Effector memory CD4-positive, alpha-beta T cell (primary cell): ENCODE results near the gene WT1.

Experiments used
- DNase-seq, 3 donors: peaks; one replicate each; pipeline ENCODE4 v3.0.0-alpha.2; 2020
- H3K27ac ChIP-seq: 2 replicates; pipeline ENCODE4 v1.7.0; 2013; ENCODE audit warnings: mild to moderate bottlenecking, low read length, moderate library complexity; ENCODE audit not compliant: insufficient read depth, poor library complexity, severe bottlenecking
- H3K27me3 ChIP-seq: replicated peaks from 2 replicates; pipeline ENCODE4 v1.7.0; 2013; ENCODE audit warnings: mild to moderate bottlenecking, low read length; ENCODE audit not compliant: insufficient read depth, control insufficient read depth, poor library complexity, severe bottlenecking
- H3K36me3 ChIP-seq: 2 replicates; pipeline ENCODE4 v1.7.0; 2013; ENCODE audit warnings: mild to moderate bottlenecking, low read length, moderate library complexity; ENCODE audit not compliant: control insufficient read depth, insufficient read depth
- H3K4me1 ChIP-seq: 2 replicates; pipeline ENCODE4 v1.7.0; 2013; ENCODE audit warnings: low read length, mild to moderate bottlenecking; ENCODE audit not compliant: control insufficient read depth, insufficient read depth, poor library complexity, severe bottlenecking
- H3K4me3 ChIP-seq: 2 replicates; pipeline ENCODE4 v1.7.0; 2013; ENCODE audit warnings: low read length, low read depth, mild to moderate bottlenecking; ENCODE audit not compliant: insufficient read depth, poor library complexity, severe bottlenecking
- H3K9me3 ChIP-seq: 2 replicates; pipeline ENCODE4 v1.7.0; 2013; ENCODE audit warnings: mild to moderate bottlenecking, low read length, moderate library complexity; ENCODE audit not compliant: control insufficient read depth

Gene WT1

DNA sequence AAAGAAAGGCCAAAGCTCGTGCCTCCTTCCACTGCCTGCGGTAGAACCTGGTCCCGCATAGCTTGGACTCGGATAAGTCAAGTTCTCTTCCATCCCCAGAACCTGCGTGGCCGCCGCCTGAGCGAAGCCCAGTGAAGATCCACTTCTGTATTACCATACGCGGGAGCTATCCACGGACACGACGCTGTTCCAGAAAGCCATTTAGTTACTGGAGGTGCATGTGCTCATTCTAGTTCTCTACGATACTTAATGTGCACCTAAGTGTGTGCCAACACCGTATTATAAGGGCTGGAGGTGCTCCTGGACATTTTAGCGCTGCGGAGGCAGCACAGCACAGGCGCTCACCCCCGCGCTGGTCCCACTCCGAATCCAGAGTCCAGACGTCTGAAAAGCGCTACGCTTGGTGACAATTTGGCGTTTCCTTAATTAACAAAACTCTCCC is 1.4 kb downstream of the WT1 start:
- H3K27me3 ChIP-seq, result peaks cover 56% of the 10 kb centered on the region
- peaks cover 44% of the 10 kb centered on the region for H3K4me1 ChIP-seq
- no peak overlapping the region for H3K4me3 ChIP-seq
- no peak for DNase-seq
- H3K27ac ChIP-seq, result no peak overlapping the region
- H3K9me3 ChIP-seq, result no peaks in the 10 kb centered on the region
- H3K36me3 ChIP-seq, result no peaks in the 10 kb centered on the region

DNA sequence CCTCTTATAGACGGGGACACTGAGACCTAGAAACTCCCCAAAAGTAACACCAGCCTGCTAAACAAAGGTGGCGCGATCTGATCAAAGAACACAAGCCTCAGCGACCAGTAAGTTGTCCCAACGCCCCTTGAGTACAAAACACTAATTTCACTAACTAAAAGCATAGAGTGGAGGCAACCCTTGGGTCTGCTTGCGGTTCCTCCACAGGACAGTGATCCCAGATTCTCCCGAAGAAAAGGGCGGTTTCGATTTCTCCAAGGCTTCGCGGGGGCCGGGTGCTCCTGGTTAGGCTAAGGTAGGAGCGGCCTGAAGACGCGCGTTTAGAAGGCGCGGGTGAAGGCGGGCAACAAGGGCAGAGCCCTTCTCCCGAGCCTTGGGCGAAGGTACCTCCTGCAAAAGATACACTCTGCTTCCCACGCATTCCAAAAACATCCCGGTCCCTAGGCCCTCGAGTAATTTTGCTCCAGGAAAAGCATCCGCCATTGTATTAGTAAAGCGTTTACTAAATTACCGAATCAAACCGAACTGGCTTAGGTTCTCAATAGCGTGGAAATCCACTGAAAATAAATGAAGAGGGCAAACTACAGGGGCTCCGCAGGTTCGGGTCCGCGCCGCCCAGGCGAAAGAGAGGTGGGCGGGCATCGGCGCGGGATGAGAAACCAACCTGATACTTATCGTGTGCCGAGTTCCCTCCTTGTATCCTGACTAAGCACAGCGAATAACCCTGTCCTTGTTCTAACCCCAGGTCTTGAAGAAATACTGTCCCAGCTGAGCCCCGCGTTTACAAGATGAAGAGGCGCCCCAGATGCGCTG is 2.0 kb downstream of the WT1 start:
- H3K9me3 ChIP-seq, result no peaks in the 10 kb centered on the region
- no peak for DNase-seq
- peaks cover 38% of the 10 kb centered on the region for H3K4me1 ChIP-seq
- H3K4me3 ChIP-seq, result no peak overlapping the region
- no peaks in the 10 kb centered on the region for H3K36me3 ChIP-seq
- H3K27ac ChIP-seq, result no peak overlapping the region
- H3K27me3 ChIP-seq, result peaks cover 57% of the 10 kb centered on the region

DNA sequence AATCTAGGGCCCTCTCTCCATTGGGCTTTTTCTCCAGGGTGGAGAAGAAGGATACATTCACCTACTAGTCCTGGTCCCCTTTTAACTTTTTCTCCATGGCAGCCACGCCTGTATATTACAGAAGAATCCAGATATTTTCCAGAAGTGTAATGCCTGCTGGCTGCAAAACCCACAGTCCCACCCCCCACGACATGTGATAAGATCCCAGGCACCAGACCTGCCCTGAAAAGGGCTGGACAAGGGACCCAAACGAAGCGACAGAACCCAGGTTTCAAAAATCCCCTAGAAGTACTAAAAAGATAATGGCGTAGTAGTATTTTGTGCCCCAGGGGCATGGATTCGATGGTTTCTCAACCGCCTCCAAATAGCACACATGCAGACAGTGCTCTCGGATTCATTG is 2.8 kb downstream of the WT1 start:
- Histone ChIP-seq H3K27me3 (peaks cover 58% of the 10 kb centered on the region), H3K36me3 (no peaks in the 10 kb centered on the region), H3K4me3 (no peak overlapping the region), H3K27ac (no peak overlapping the region), H3K4me1 (peaks cover 36% of the 10 kb centered on the region), H3K9me3 (no peaks in the 10 kb centered on the region)
- no peak for DNase-seq

DNA sequence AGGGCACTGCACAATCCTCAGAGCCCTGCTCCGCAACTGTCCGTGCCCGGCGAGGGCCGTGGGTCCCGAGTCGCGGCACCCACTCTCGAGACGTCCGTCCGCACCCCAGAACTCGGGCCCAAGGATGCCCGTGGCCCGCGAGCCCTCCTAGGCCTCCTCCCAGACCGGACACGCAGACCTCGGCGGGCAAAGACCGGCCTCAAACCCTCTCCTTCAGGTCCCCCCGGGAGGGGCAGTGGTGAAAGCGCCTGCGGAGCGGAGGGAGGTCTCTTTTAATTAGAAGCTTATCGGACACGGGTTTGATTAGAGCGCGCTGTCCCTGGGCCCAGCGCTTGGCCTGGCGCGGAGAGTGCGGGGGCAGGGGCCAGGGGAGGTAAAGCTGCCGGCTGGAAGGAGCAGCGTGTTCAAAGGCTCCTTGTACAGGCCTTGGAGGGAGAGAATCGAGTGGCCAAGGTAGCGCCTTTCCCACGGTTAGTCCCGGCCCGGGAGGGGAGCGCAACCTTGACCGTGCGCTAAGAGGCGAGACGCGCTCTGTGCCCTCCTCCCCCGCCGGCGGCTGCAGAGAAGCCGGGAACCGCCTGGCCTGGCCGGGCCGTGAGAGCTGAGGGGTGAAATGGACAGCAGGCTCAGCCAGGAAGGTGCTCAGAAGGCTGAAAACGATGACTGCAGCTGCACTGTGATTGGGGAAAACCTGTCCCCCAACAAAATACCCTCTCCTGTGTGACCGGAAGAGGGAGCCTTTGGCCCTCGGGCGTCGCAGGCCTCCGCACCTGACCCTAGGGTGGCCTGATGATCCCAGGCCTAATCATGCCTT is 4.6 kb downstream of the WT1 start:
- H3K36me3 ChIP-seq, result no peaks in the 10 kb centered on the region
- no peak overlapping the region for H3K27ac ChIP-seq
- peaks cover 62% of the 10 kb centered on the region for H3K27me3 ChIP-seq
- H3K9me3 ChIP-seq, result no peaks in the 10 kb centered on the region
- no peak overlapping the region for H3K4me3 ChIP-seq
- H3K4me1 ChIP-seq, result peaks cover 37% of the 10 kb centered on the region
- no peak for DNase-seq

DNA sequence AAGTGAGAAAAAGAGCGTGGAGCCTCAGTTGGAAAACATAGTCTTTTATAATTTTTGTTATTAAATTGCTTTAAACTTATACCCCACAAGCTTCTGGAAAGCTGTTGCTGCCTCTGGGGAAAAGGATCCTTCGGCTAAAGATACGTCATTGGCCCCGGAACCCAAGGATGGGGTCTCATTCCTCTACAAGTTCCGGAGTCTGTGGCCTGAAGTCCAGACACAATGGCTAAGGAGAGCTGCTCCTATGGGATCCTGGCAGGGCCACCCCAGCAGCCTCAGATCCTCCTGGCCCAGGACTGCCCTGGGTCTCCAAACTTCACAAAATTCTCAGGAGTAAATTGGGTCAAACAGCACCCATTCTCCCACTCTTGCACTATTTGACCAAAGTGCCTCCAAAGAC is 5.9 kb downstream of the WT1 start:
- Histone ChIP-seq H3K4me3 (no peak overlapping the region), H3K4me1 (peaks cover 26% of the 10 kb centered on the region), H3K27me3 (peaks cover 57% of the 10 kb centered on the region), H3K27ac (no peak overlapping the region), H3K36me3 (no peaks in the 10 kb centered on the region), H3K9me3 (no peaks in the 10 kb centered on the region)
- DNase-seq, result no peak

DNA sequence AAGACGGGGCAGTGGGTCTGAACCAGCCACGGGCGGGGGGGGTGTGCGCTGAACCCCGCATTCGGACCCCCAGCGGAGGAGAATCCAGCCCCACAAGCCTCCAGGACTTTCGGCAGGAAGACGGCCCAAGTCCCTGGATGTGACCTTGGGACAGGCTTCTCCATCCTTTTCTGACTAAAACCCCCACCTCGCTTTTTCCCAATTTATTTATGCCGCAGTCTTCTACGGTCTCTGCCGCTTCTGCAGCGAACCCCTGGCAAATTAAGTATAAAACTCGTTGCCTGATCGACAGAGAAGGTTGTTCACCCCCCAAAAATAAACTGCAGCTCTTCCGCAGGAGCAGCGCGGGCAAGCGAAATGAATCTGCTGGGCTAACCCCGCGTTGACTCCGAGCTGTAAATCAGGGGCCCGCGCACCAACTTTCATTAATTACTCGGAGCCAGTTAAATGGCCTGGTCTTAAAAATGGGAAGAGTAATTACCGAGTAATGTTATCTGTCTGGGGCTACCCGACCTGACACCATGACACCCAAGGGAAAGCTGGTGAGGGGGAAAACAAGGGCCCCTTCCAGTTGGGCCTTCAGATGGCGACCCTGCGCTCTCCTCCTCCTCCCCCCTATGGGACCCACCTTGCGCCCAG is 6.6 kb downstream of the WT1 start:
- peaks cover 50% of the 10 kb centered on the region for H3K27me3 ChIP-seq
- H3K27ac ChIP-seq, result no peak overlapping the region
- no peak for DNase-seq
- no peak overlapping the region for H3K4me3 ChIP-seq
- peaks cover 22% of the 10 kb centered on the region for H3K4me1 ChIP-seq
- H3K9me3 ChIP-seq, result no peaks in the 10 kb centered on the region
- no peaks in the 10 kb centered on the region for H3K36me3 ChIP-seq

DNA sequence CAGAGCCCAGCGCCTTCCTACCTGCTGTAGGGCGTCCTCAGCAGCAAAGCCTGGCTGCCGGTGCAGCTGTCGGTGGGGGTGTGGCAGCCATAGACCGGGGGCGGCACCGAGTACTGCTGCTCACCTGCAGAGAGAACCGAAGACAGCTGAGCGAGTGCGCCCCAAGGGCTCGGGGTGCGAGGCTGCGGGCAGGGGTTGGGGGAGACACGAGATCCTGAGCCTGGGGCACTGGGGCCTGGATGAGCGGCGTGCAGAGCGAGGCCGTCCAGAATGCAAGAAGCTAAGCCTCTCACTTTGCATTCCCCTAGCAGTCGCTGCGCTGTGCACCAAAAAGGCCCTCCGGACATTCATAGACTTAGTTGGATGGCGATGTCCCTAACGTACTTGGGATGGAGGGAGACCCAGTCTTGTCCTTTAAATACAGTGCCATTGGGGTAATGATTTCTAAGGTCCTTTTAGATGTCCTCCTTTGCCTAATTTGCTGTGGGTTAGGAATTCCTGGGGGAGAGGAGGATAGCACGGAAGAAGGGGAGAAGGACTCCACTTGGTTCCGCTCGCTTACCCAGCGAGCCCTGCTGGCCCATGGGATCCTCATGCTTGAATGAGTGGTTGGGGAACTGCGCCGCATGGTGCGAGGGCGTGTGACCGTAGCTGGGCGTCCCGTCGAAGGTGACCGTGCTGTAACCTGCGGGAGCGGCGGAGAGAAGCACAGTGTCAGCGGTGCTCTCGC is 7.2 kb downstream of the WT1 start:
- Histone ChIP-seq H3K4me1 (peaks cover 16% of the 10 kb centered on the region), H3K27me3 (peaks cover 46% of the 10 kb centered on the region), H3K27ac (no peak overlapping the region), H3K4me3 (no peak overlapping the region), H3K9me3 (no peaks in the 10 kb centered on the region), H3K36me3 (no peaks in the 10 kb centered on the region)
- DNase-seq, result no peak

DNA sequence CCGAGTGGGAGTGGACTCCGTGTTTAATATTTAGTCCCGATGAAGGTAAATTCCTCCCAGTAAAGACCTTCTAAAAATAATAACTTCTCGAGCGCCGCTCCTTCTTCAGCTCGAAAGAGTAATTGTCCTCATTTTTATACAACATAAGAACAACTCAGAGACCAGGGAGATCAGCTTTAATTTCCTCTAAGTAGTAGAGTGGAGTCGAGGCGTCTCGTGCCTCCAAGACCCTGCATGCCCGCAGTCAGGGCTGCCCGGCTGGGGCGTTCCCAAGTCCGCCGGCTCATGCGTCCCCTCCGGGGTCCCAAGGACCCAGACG is 7.8 kb downstream of the WT1 start:
- no peaks in the 10 kb centered on the region for H3K36me3 ChIP-seq
- H3K27me3 ChIP-seq, result peaks cover 40% of the 10 kb centered on the region
- H3K4me1 ChIP-seq, result peaks cover 16% of the 10 kb centered on the region
- H3K27ac ChIP-seq, result no peak overlapping the region
- no peaks in the 10 kb centered on the region for H3K9me3 ChIP-seq
- DNase-seq, result no peak
- peak overlapping the region; percentile 11 for H3K4me3 ChIP-seq

DNA sequence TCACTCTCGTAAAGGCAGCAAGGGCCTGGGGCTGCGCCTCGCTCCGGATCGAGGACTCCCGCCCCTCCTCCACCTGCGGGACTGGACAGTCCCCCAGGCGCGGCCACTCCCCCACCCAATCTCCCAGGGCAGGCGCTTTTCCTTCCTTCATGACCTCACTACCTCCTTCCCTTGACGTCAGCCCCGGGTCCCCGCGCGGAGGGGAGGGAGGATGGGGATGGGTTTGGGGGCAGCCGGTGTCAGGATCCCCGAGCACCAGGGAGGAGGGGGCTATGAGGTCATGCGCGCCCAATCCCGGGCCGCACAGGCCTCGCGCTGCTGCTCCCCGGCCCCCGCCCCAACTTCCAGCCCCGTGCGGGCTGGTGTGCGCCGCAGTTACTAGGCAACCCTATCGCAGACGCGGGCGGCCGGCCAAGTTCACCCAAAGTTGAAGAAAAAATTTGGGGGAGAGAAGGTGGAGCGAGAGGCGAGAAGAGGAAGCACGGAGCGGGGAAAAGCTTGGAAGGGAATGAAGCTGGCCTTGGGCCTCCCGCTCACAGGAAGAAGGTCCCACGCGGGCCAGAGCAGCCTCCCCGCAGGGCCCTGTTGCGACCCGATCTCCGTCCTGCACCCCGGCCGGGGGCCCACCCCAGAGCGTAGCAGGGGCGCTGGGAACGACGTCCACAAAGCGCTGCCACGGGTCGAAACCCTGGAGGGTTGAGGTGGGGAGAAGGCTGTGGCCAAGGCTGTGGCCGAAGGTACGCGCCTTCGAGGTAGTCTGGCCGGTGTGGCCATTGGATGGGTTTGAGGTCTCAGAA is 8.3 kb downstream of the WT1 start:
- Histone ChIP-seq H3K27ac (no peak overlapping the region), H3K4me1 (peaks cover 16% of the 10 kb centered on the region), H3K9me3 (no peaks in the 10 kb centered on the region), H3K27me3 (peaks cover 35% of the 10 kb centered on the region), H3K36me3 (no peaks in the 10 kb centered on the region), H3K4me3 (peak overlapping the region; percentile 11)
- peak in 2 of 3 donors; percentile 5 to 23 for DNase-seq
